Right lobe of liver (tissue), 4 donors: ENCODE measurements around the gene FGF14.

Experiments used
- CTCF ChIP-seq, 4 donors: fragments of 200-600 bp in 3 of 4; fragments of 450-650 bp in 1 of 4; IDR thresholded peaks; one replicate each; pipeline versions ENCODE4 v1.5.1 to v1.8.0; 2016 to 2022; ENCODE audit warnings: antibody characterized with exemption in 4 of 4, mild to moderate bottlenecking in 2 of 4
- POLR2A ChIP-seq: fragments of 450-650 bp; IDR thresholded peaks from one replicate; pipeline ENCODE4 v1.6.1; 2017; ENCODE audit warnings: antibody characterized with exemption, mild to moderate bottlenecking
- donor health status: DM: no; HTN: no; CAD: no.
- donor health status: DM: no; HTN: no; CAD: no.
- donor health status: DM: no; HTN: yes; CAD: no.

GRCh38 chr13:102028868-102029267, 373.0 kb downstream of the FGF14 start:
- TF ChIP-seq CTCF (IDR thresholded peaks at IDR 0.05): no peak
- no peak for TF ChIP-seq POLR2A
